ENCODE data around the gene PMFBP1. TPM values are rescaled to one million over a fixed set of nuclear protein-coding genes. Genes with fewer than 3 reads are reported as not detected.
A peak's percentile ranks its signal among the peaks of the same experiment; 100 is the strongest.

Gene PMFBP1
- total RNA-seq, 1 experiment from 2014 or later: 0.11 TPM

DNA sequence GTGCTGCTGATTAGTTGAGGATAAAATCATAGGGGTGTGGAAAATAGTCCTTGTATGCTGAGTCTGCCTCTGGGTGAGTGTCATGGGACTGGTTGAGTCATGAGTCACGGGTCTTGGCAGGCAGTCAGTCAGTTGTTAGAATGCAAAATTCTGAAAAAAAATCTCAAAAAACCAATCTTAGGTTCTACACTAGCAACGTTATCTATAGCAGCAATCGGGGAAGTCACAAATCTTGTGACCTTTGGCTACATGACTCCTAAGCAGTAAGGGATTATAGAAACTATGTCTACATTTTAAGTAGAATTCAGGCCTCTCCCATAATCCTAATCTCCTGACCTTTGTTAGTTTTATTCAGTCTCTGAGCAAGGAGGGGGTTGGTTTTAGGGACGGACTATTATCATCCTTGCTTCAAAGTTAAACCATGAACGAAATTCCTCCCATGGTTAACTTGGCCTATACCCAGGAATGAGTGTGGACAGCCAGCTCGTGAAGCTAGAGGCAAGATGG, 18.0 kb upstream of the PMFBP1 start:
- DNase-seq (ENCODE audit: low read depth): peak; percentile 66

DNA sequence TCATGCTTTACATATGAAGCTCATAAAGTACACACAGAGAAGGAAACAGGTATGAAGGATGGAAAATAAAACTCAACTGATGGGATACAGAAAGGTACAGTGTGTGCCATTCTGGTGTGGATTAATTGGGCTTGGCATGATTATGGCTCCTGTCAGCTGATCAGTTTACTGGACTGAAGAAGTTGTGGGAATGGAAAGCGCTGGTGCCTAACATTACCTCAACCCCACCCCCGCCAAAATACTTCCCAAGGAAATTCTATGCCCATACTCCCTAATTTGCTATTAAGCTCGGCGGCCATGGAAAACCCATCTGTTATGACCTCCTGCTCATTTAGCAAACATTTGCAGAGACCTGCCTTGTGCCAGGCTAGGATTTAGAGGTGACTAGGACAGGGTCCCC, 16.6 kb upstream of the PMFBP1 start:
- DNase-seq (ENCODE audit: low read depth): no peak

DNA sequence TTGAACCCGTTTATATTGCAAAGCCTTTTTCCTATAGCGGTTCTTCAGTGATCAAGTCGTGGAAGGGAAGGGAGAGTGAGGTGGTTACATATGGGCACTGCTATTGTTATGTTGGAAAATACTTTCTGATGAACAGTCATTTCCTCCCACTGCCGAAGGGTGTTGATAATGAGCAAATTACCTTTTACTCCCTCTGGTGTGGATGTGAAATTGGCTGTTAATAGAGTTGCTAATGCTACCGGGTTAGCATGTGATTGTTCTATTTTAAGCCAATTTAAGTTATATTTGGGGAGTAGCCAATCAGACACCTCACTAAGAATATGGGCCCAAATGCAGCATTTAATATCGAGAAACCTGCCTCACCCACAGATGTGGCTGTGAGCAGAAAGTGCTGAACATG, 15.6 kb upstream of the PMFBP1 start:
- no peak for DNase-seq (ENCODE audit: low read depth)

- DNase-seq (ENCODE audit: low read depth): no peak
Measured at GRCh38 chr16:72182976-72183375, 11.0 kb upstream of the PMFBP1 start.

GRCh38 chr16:72179204-72179970, 7.4 kb upstream of the PMFBP1 start:
- no peak for DNase-seq (ENCODE audit: low read depth)

DNA sequence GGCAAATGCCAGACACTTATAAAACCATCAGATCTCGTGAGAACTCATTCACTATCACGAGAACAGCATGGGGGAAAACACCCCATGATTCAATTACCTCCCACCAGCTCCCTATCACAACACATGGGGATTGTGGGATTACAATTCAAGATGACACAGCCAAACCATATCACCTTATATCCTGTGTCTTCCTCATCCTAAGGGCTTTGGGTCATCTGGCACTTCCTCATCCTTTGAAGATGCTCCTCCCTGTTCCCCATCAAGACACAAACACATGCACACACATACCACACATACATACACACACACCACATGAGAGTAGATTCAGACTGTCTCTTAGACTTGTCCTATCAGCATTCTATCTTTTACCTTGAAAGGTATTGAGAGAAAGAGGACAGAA, 2.8 kb upstream of the PMFBP1 start:
- no peak for DNase-seq (ENCODE audit: low read depth)

GRCh38 chr16:72173997-72174396, 2.0 kb upstream of the PMFBP1 start:
- no peak for DNase-seq (ENCODE audit: low read depth)

DNA sequence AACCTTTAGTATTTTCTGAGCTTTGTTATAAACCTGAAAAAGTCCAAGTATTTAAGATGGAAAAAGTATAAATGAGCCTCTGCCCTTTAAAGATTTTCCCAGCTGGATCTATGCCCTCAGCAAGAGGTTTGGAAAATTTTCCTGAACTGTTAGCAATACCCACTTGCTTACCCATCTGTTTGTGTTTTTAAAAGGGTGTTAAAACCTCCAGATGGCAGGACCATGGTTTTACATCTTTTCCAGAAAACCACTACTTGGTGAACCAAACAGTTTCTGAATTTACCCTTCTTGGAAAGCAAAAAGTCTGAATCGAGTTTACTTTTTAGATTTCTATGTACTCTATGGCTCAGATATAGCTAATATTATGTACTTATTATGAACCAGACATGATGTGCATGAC, 719 bp downstream of the PMFBP1 start:
- no peak for DNase-seq (ENCODE audit: low read depth)

DNA sequence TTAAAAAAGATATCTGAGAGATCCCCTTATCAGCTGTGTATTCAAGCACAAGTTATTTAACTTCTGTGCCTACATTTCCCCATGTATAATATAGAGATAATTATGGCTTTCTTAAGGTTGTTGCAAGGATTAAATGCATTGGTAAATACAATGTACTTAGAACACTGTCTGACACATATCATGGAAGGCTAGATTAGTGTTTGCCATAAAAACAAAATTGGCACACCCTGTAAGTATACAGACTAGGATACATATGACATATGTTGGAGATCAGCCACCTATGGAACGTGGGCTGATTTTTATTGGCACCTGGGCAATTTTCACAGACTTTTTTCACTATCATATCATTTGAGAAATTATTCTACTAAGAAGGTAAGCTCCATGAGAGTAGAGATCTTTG, 2.2 kb downstream of the PMFBP1 start:
- DNase-seq (ENCODE audit: low read depth): no peak

- no peak for DNase-seq (ENCODE audit: low read depth)
Measured at GRCh38 chr16:72168365-72168764, 3.6 kb downstream of the PMFBP1 start.

DNA sequence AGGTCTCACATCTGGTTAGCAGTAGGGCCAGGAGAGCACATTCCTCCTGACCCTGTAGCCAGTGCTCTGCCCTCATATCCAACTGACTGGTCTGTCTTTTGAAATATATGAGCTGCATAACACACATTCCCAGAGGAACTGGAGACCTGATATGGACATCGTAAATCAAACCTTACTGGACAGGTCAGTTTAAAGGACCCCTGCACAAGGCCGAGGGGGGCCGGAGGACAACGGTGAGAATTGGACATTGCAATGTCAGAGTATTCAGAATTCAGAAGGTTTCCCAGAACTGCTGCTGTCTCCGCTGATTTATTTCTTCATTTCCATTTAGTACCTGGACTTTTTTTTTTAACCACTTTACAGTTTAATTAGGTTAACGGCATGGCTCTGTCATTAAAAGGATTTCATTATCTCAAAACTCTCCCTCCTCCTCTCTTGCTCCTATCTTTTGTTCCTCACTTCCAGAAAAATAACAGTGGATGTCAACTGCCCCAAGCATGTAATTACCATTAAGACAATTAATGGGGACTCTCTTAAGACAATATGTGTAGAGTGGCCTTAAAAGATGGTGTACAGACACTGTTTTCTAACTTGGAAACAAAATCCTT, 4.9 kb downstream of the PMFBP1 start:
- DNase-seq (ENCODE audit: low read depth): no peak

- no peak for DNase-seq (ENCODE audit: low read depth)
Measured at GRCh38 chr16:72166151-72166550, 5.8 kb downstream of the PMFBP1 start.

DNA sequence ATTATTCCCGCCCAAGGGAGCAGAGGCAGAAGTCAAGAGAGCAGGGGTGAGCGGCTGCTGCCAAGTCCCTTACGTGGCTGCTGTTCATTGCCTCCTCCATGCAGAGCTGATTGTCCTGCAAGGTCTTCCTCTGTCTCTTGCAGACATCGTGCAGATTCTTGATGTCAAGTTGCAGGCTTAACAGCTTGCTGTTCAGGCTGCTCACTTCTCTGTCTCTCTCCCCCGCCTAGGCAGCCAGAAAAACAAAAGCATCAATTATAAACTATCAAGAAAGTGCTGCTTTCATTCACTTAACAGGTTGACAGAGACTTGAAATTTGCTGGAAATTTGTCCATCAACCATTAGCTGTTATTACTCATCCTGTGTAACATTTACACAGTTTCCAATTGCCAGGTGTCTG, 7.3 kb downstream of the PMFBP1 start:
- DNase-seq (ENCODE audit: low read depth): no peak

GRCh38 chr16:72162105-72162692, 9.8 kb downstream of the PMFBP1 start:
- DNase-seq (ENCODE audit: low read depth): no peak

GRCh38 chr16:72159801-72160200, 12.2 kb downstream of the PMFBP1 start:
- no peak for DNase-seq (ENCODE audit: low read depth)

DNA sequence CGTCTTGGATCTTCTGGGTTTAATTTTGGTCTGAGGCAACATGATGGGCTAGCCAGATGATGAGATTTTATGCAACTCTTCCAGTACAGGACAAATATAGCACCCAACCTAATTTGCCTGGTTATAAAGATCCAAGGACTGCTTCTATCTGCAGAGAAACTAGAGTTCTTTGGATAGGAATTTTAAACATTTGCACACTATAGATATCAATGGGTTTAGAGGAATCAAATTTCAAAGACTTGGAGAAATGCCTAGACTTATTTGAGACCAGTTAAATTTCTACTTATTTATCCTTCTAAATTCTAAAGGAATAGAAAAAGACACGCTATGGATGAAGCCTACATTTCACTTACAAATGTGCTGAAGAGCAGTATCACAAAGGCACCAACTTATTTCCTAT, 12.6 kb downstream of the PMFBP1 start:
- no peak for DNase-seq (ENCODE audit: low read depth)

DNA sequence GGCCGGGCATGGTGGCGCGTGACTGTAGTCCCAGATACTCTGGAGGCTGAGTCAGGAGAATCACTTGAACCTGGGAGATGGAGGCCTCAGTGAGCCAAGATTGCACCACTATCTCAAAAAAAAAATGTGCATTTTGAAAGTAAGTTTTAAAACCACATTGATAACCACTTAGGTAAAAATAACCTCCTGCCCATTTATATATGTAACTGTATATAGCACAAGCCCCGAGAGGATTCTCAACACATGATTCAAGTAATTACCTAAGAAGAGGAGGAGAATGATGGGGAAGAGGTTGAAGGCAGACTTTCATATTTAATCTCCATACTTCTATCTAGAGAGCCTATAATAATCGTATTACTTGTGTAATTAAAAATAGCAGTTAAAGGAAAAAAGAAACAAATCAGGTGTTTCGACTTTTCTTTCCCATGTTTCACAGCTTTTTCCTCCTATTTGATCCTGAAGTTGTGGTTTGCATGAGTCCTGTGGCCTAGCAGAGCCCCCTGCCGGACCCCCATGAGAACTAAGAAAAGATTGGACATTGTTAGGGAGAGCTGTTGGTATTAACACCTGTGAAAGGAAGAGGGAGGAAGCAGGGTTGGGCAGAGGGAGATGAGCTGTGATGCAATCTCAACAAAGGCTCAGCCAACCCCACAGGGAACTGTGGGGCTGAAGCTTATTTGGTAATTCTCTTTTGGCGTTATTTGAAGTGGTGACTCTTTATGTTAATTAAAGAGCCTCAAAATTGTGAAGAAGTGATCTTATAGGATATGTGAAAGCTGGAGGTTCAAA, 22.1 kb downstream of the PMFBP1 start:
- DNase-seq (ENCODE audit: low read depth): no peak

GRCh38 chr16:72142476-72142875, 29.5 kb downstream of the PMFBP1 start:
- DNase-seq (ENCODE audit: low read depth): no peak

- no peak for DNase-seq (ENCODE audit: low read depth)
Measured at GRCh38 chr16:72139908-72140307, 32.0 kb downstream of the PMFBP1 start.

- no peak for DNase-seq (ENCODE audit: low read depth)
Measured at GRCh38 chr16:72138064-72138572, 33.8 kb downstream of the PMFBP1 start.

DNA sequence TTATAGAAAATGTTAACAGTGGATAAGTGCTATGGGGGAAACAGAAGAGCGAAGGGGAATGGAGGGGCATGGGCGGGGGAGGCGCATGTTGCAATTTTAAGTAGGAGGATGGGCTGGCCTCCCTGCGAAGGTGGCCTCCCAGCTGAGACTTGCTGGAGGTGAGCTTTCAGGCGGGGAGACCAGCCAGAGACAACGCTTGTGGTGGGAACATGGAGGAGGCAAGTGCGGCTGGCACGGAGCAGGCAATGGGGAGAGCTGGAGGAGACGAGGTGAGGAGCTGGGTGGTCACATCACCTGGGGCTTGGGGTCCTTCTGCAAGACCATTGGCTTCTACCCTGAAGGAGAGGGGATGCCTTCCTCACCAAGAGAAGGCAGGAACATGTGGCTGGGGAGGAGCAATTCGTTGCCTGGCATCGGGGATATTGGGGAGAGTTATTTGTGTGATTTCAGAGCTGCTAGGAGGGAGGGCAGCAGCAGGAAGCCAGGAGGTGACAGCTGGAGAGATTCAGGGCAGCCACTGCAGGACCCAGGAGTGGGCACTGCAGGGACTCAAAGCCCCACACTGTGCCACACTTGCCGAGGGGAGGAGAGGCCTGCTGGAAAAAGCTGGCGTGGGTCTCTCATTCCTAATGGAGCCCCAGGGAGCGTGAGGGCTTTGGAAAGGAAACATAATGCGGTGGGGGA, 34.4 kb downstream of the PMFBP1 start:
- DNase-seq (ENCODE audit: low read depth): no peak
